GM12878 (cell line): ENCODE data around the gene RFTN2. TPM values are rescaled to one million over a fixed set of nuclear protein-coding genes. Genes with fewer than 3 reads are reported as not detected.

Experiments used
- ATAC-seq: fragments of 200-7000 bp; cut with Tn5 transposase; 3 replicates; pipeline ENCODE4 v1.9.1; 2020; ENCODE audit warnings: mild to moderate bottlenecking, moderate library complexity
- BruUV-seq: library from RNA; stranded (reverse); fragments of 400-500 nt; replicated peaks from 2 replicates; lab custom pipeline; 2021; lab: Mats Ljungman, UMichigan
- CTCF ChIA-PET: fragments of 300-600 bp; sonication (Branson Sonifier 250); formaldehyde crosslinking; extraction: SDS; loops from one replicate; lab custom pipeline; 2021; ENCODE audit warnings: inconsistent platforms; lab: Yijun Ruan, JAX
- POLR2A ChIA-PET: fragments of 350-600 bp; formaldehyde crosslinking; extraction: SDS; loops from one replicate; lab custom pipeline; 2021; ENCODE audit warnings: inconsistent platforms; lab: Charles Lee
- RAD21 ChIA-PET: fragments of 300-600 bp; sonication (Branson Sonifier 250); formaldehyde crosslinking; loops from one replicate; lab custom pipeline; 2023; ENCODE audit warnings: antibody characterized with exemption; ENCODE audit not compliant: unreplicated experiment; lab: Charles Lee
- SMC1A ChIA-PET: fragments of 300-600 bp; sonication (Branson Sonifier 250); formaldehyde crosslinking; loops from one replicate; lab custom pipeline; 2023; ENCODE audit not compliant: unreplicated experiment, uncharacterized antibody; lab: Charles Lee
- DNase-seq: peaks from one replicate; pipeline ENCODE4 v3.0.0-alpha.2; 2011; ENCODE audit warnings: low read depth, low spot score
- FAIRE-seq: peaks from 3 replicates; lab custom pipeline; 2011; peaks lifted over from hg19 to GRCh38; lab: Jason Lieb, UNC
- H2AFZ ChIP-seq: 2 replicates; pipeline ENCODE4 v1.6.0; 2011; ENCODE audit warnings: low read depth, low read length, control low read depth; ENCODE audit not compliant: control insufficient read depth
- H3K27ac ChIP-seq: 2 replicates; pipeline ENCODE4 v1.5.1; 2011; ENCODE audit warnings: control low read depth; ENCODE audit not compliant: control insufficient read depth, insufficient read depth
- H3K27me3 ChIP-seq, 2 experiments: replicated peaks in 1 of 2; 2 replicates each; pipeline versions ENCODE4 v1.6.0 to v1.6.1; 2011; ENCODE audit warnings: low read length in 1 of 2; ENCODE audit not compliant: control insufficient read depth in 2 of 2, insufficient read depth in 2 of 2
- H3K36me3 ChIP-seq, 2 experiments: 2 replicates each; pipeline ENCODE4 v1.5.1; 2011; ENCODE audit warnings: low read length in 1 of 2; ENCODE audit not compliant: control insufficient read depth in 2 of 2, insufficient read depth in 2 of 2
- H3K4me1 ChIP-seq: 2 replicates; pipeline ENCODE4 v1.6.1; 2011; ENCODE audit warnings: mild to moderate bottlenecking, low read length, moderate library complexity, mixed read lengths; ENCODE audit not compliant: control insufficient read depth, insufficient read depth
- H3K4me2 ChIP-seq: 2 replicates; pipeline ENCODE4 v1.6.0; 2011; ENCODE audit warnings: control low read depth; ENCODE audit not compliant: control insufficient read depth, insufficient read depth
- H3K4me3 ChIP-seq: fragments of 200-600 bp; sonication (generic); 2 replicates; pipeline ENCODE4 v1.5.1; 2016
- H3K79me2 ChIP-seq: 2 replicates; pipeline ENCODE4 v1.6.0; 2011; ENCODE audit warnings: low read length; ENCODE audit not compliant: control insufficient read depth, insufficient read depth
- H3K9ac ChIP-seq: 2 replicates; pipeline ENCODE4 v1.8.0; 2011; ENCODE audit warnings: low read length, control low read depth, mixed read lengths; ENCODE audit not compliant: control insufficient read depth, insufficient read depth
- H3K9me3 ChIP-seq: replicated peaks from 3 replicates; pipeline ENCODE4 v1.5.1; 2011; ENCODE audit warnings: mild to moderate bottlenecking, low read length; ENCODE audit not compliant: control insufficient read depth, insufficient read depth
- H4K20me1 ChIP-seq: 2 replicates; pipeline ENCODE4 v1.6.0; 2011; ENCODE audit not compliant: control insufficient read depth, insufficient read depth
- CBX3 ChIP-seq: fragments of 200-600 bp; sonication (generic); IDR thresholded peaks from 2 replicates; pipeline ENCODE4 v1.6.1; 2016; ENCODE audit warnings: low read depth, borderline replicate concordance
- DPF2 ChIP-seq: fragments of 450-650 bp; IDR thresholded peaks from 2 replicates; pipeline ENCODE4 v1.6.1; 2017; ENCODE audit warnings: mild to moderate bottlenecking
- E2F8 ChIP-seq: fragments of 450-650 bp; IDR thresholded peaks from 2 replicates; pipeline ENCODE4 v1.6.1; 2018; ENCODE audit warnings: mild to moderate bottlenecking, low read depth, moderate library complexity; ENCODE audit not compliant: partially characterized antibody
- JUND ChIP-seq: IDR thresholded peaks from 2 replicates; pipeline ENCODE4 v1.6.1; 2012; ENCODE audit warnings: low read depth, mild to moderate bottlenecking, low read length, improper control_type of control experiment, moderate library complexity
- KAT2A ChIP-seq: conservative IDR thresholded peaks from 2 replicates; pipeline ENCODE4 v1.6.1; 2011; ENCODE audit warnings: low read depth, low read length; ENCODE audit not compliant: control insufficient read depth
- KLF5 ChIP-seq: fragments of 450-650 bp; IDR thresholded peaks from 2 replicates; pipeline ENCODE4 v1.6.1; 2014; ENCODE audit warnings: mild to moderate bottlenecking; ENCODE audit not compliant: partially characterized antibody
- NFXL1 ChIP-seq: fragments of 450-650 bp; IDR thresholded peaks from 2 replicates; pipeline ENCODE4 v1.6.1; 2017; ENCODE audit warnings: antibody characterized with exemption, mild to moderate bottlenecking, borderline replicate concordance
- NFYB ChIP-seq: IDR thresholded peaks from 2 replicates; pipeline ENCODE4 v1.6.1; 2011; ENCODE audit warnings: low read depth, mild to moderate bottlenecking, low read length, improper control_type of control experiment, moderate library complexity; ENCODE audit not compliant: insufficient read depth
- NR2C1 ChIP-seq: fragments of 450-650 bp; IDR thresholded peaks from 2 replicates; pipeline ENCODE4 v1.6.1; 2017; ENCODE audit warnings: antibody characterized with exemption, mild to moderate bottlenecking, moderate library complexity
- PKNOX1 ChIP-seq: fragments of 450-650 bp; IDR thresholded peaks from 2 replicates; pipeline ENCODE4 v1.6.1; 2016; ENCODE audit warnings: mild to moderate bottlenecking
- POLR2AphosphoS2 ChIP-seq: IDR thresholded peaks from 2 replicates; pipeline ENCODE4 v1.6.1; 2011; ENCODE audit warnings: low read depth, mild to moderate bottlenecking, low read length, improper control_type of control experiment, moderate library complexity
- SIX5 ChIP-seq: IDR thresholded peaks from 2 replicates; pipeline ENCODE4 v1.6.1; 2011; ENCODE audit warnings: mild to moderate bottlenecking, low read depth, low read length, moderate library complexity; ENCODE audit not compliant: severe bottlenecking
- SMARCA5 ChIP-seq: fragments of 450-650 bp; IDR thresholded peaks from 2 replicates; pipeline ENCODE4 v1.6.1; 2017; ENCODE audit warnings: mild to moderate bottlenecking
- YY1 ChIP-seq: IDR thresholded peaks from 2 replicates; pipeline ENCODE4 v1.6.1; 2011; ENCODE audit warnings: low read depth, mild to moderate bottlenecking, low read length
- ZNF207 ChIP-seq: fragments of 450-650 bp; IDR thresholded peaks from 2 replicates; pipeline ENCODE4 v1.6.1; 2014; ENCODE audit warnings: antibody characterized with exemption, mild to moderate bottlenecking, borderline replicate concordance
- ZNF24 ChIP-seq: fragments of 450-650 bp; IDR thresholded peaks from 2 replicates; pipeline ENCODE4 v1.6.1; 2017; ENCODE audit warnings: antibody characterized with exemption, mild to moderate bottlenecking
- WGBS: methylation state at CpG from one replicate; pipeline ENCODE4 v1.1.6; 2016; ENCODE audit warnings: low lambda C conversion rate; ENCODE audit not compliant: insufficient replicate concordance, insufficient coverage; ENCODE audit errors: missing lambda C conversion rate; 5-methylcytosine and 5-hydroxymethylcytosine counted together
- in situ Hi-C: fragments of 300-500 bp; cut with MboI; formaldehyde crosslinking; loops from 9 replicates; pipeline ENCODE4 v1.14.3; 2018; ENCODE audit warnings: mixed read lengths
- intact Hi-C: fragments of 100-400 bp; cut with micrococcal nuclease; formaldehyde crosslinking; loops from one replicate; pipeline ENCODE4 v1.14.2; 2022; ENCODE audit not compliant: unreplicated experiment
- polyA plus RNA-seq, 11 experiments: library from polyadenylated mRNA; depleted of rRNA in 4 of 11; unstranded in 6 of 11; stranded (reverse) in 5 of 11; fragments of >200 nt; fragmentation: Nextera tagmentation in 4 of 11; fragmentation: Illumina TruSeq in 1 of 11; extraction: Ambion mirVana in 4 of 11; extraction: Trizol in 1 of 11; gene quantifications; 1 replicate in 1 of 11; 2 replicates in 10 of 11; pipeline versions ENCODE4 v1.2.1 to v1.2.3, GENCODE V29; 2011 to 2016; ENCODE audit warnings: inconsistent platforms in 2 of 11, missing spikeins in 2 of 11, low read depth in 1 of 11
- total RNA-seq, 4 experiments: library from RNA; depleted of rRNA in 3 of 4; stranded (reverse); fragments of >200 nt in 3 of 4; fragmentation: Illumina TruSeq in 1 of 4; extraction: Trizol in 1 of 4; gene quantifications; 2 replicates each; pipeline versions ENCODE4 v1.2.1 to v1.2.3, GENCODE V29; 2013 to 2021
- TF ChIP-seq, protein P1 (sequence below): fragments of 450-650 bp; formaldehyde crosslinking; IDR thresholded peaks from 2 replicates; pipeline ENCODE4 v1.5.0; 2022; ENCODE audit warnings: mild to moderate bottlenecking, missing genetic modification characterization

RFTN2 gene
- total and polyA plus RNA-seq, 10 of the 15 experiments (the other 5 are each of a cell fraction or from before 2014, with no cell fraction given), result 0.09 to 0.23 TPM; not detected in 8

DNA sequence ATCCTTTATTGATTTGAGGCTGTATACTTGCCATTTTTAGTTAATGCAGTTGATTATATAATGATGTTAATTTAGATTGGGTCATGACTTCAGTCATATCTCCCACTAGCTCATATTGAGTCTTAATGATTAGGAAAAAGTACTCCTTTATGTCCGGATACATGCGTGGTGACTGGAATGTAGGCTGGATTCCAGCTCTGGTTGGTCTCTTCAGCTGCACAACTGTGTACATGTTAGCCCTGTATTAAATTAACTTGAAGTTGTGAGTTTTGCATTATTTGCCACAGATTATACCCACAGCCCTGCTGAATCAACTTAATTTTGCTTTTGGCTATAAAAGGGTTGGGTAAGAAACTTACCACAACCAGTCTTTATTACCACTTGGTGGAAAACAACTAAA, 137.0 kb downstream of the RFTN2 start:
- Histone ChIP-seq H3K27me3 (no peaks in the 10 kb centered on the region), H3K4me1 (no peaks in the 10 kb centered on the region), H2AFZ (no peak overlapping the region), H3K36me3 (peaks cover 4 to 39% of the 10 kb centered on the region in 2 experiments), H3K79me2 (peaks cover 8% of the 10 kb centered on the region), H3K27ac (no peak overlapping the region), H3K4me2 (no peak overlapping the region), H4K20me1 (no peaks in the 10 kb centered on the region), H3K9ac (no peak overlapping the region), H3K4me3 (no peak overlapping the region), H3K9me3 (no peaks in the 10 kb centered on the region)
- 100% methylated on average over 2 of the region's 2 CpGs for WGBS
- in situ Hi-C loops, result no loop called here
- ChIA-PET SMC1A (interaction anchor here (1.0 to 1.8 kb wide), 4 partner anchors 8 to 54 kb away, joined by 3 to 6 read pairs (median 3); no protein-coding TSS in a partner anchor), CTCF (interaction anchor here (1.1 kb wide), 1 partner anchor 176 kb away, joined by 3 read pairs; no protein-coding TSS in a partner anchor), RAD21 (interaction anchor here (1.6 kb wide), 1 partner anchor 40 kb away, joined by 3 read pairs; no protein-coding TSS in a partner anchor), POLR2A (interaction anchor here (1.1 kb wide), 1 partner anchor 39 kb away, joined by 3 read pairs; the partner anchor contains the start of genes HSPD1 and HSPE1)
- TF ChIP-seq, protein P1, sequence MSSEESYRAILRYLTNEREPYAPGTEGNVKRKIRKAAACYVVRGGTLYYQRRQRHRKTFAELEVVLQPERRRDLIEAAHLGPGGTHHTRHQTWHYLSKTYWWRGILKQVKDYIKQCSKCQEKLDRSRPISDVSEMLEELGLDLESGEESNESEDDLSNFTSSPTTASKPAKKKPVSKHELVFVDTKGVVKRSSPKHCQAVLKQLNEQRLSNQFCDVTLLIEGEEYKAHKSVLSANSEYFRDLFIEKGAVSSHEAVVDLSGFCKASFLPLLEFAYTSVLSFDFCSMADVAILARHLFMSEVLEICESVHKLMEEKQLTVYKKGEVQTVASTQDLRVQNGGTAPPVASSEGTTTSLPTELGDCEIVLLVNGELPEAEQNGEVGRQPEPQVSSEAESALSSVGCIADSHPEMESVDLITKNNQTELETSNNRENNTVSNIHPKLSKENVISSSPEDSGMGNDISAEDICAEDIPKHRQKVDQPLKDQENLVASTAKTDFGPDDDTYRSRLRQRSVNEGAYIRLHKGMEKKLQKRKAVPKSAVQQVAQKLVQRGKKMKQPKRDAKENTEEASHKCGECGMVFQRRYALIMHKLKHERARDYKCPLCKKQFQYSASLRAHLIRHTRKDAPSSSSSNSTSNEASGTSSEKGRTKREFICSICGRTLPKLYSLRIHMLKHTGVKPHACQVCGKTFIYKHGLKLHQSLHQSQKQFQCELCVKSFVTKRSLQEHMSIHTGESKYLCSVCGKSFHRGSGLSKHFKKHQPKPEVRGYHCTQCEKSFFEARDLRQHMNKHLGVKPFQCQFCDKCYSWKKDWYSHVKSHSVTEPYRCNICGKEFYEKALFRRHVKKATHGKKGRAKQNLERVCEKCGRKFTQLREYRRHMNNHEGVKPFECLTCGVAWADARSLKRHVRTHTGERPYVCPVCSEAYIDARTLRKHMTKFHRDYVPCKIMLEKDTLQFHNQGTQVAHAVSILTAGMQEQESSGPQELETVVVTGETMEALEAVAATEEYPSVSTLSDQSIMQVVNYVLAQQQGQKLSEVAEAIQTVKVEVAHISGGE (CRISPR knock-in tag), result no peak
- TF ChIP-seq ZNF207, result no peak
- TF ChIP-seq CBX3, result no peak
- TF ChIP-seq DPF2, result no peak
- no peak for TF ChIP-seq SIX5
- no peak for TF ChIP-seq JUND
- TF ChIP-seq NFXL1, result no peak
- no peak for TF ChIP-seq KAT2A
- no peak for TF ChIP-seq POLR2AphosphoS2
- no peak for TF ChIP-seq PKNOX1
- TF ChIP-seq NFYB, result no peak
- no peak for TF ChIP-seq E2F8
- TF ChIP-seq YY1, result no peak
- TF ChIP-seq NR2C1, result no peak
- no peak for TF ChIP-seq ZNF24
- TF ChIP-seq KLF5, result no peak
- TF ChIP-seq SMARCA5, result no peak
- no peak for FAIRE-seq
- BruUV-seq, result no TSS peak
- no peak for ATAC-seq
- intact Hi-C loops, result no loop called here
- DNase-seq, result no peak
